ENCODE measurements around the gene C1orf105.

C1orf105 gene

DNA sequence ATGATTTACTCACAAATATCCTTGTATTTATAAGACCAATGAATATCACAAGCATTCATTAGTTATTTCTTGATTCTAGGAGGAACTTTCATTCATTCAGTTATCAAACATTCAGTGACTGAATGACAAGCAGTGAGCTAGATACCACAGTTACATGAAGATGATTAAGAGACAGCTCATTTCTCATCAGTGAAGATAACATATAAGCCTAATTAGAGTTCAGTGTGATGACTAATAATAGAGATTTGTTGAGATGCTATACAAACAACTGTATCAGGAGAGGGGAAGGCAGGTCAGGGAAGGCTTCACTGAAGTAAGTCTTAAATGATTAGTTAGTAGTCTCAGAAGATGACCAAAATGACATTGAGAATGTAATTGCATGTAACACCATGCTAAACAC, 14.6 kb upstream of the C1orf105 start:
- H3K4me3 ChIP-seq (ENCODE audit: low read depth, low read length) = no peak overlapping the region
- no peak for DNase-seq (ENCODE audit: low read depth)
- TF ChIP-seq, protein P1, sequence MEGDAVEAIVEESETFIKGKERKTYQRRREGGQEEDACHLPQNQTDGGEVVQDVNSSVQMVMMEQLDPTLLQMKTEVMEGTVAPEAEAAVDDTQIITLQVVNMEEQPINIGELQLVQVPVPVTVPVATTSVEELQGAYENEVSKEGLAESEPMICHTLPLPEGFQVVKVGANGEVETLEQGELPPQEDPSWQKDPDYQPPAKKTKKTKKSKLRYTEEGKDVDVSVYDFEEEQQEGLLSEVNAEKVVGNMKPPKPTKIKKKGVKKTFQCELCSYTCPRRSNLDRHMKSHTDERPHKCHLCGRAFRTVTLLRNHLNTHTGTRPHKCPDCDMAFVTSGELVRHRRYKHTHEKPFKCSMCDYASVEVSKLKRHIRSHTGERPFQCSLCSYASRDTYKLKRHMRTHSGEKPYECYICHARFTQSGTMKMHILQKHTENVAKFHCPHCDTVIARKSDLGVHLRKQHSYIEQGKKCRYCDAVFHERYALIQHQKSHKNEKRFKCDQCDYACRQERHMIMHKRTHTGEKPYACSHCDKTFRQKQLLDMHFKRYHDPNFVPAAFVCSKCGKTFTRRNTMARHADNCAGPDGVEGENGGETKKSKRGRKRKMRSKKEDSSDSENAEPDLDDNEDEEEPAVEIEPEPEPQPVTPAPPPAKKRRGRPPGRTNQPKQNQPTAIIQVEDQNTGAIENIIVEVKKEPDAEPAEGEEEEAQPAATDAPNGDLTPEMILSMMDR (IDR thresholded peaks at IDR 0.05; ENCODE audit: control insufficient read depth, extremely low read depth, insufficient read depth) = no peak

DNA sequence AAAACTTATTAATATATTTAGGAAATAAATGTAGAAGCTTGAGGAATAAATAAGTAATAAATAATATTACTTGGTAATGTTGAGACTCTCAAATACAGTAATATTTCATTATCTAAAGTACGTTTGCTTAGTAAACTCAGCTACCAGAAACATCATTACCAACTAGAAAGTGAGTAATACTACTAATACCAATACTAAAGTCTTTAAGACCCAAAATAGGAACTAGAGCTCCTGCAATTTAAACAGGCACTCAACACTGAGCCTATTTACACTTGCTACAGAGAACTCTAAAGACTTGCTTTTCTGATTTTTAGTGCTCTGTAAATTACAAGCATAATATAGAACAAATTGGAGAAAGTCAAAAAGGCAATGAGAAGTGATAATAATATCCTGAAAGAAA, 13.5 kb upstream of the C1orf105 start:
- no peak for DNase-seq (ENCODE audit: low read depth)
- H3K4me3 ChIP-seq (ENCODE audit: low read depth, low read length) = no peak overlapping the region
- TF ChIP-seq, protein P1 (IDR thresholded peaks at IDR 0.05; ENCODE audit: control insufficient read depth, extremely low read depth, insufficient read depth) = no peak

DNA sequence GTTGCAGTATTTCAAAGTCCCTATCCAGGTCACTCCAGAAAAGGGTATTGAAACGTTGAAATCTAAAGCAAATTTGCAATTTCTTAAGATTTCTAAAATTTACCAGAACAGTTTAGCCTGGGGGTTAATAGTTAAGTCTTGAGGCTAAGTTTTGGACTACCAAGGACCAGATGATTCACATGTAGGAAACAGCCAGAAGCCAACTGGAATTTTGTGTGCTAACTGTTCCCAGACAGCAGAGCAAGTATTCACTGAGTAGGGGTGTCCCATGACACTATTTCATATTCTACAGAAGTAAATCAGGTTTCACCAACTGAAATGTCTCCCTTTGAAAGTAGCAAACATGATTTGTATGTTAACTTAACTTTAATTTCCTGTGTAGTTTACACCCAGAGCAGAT, 11.5 kb upstream of the C1orf105 start:
- TF ChIP-seq, protein P1 (IDR thresholded peaks at IDR 0.05; ENCODE audit: control insufficient read depth, extremely low read depth, insufficient read depth) = no peak

GRCh38 chr1:172410027-172410426, 10.5 kb upstream of the C1orf105 start:
- no peak for DNase-seq (ENCODE audit: low read depth)
- no peak overlapping the region for H3K4me3 ChIP-seq (ENCODE audit: low read depth, low read length)
- TF ChIP-seq, protein P1 (IDR thresholded peaks at IDR 0.05; ENCODE audit: control insufficient read depth, extremely low read depth, insufficient read depth) = no peak

More for the DNA sequence above, 11.5 kb upstream of the C1orf105 start:
- H3K4me3 ChIP-seq (ENCODE audit: low read depth, low read length) = no peak overlapping the region
- DNase-seq (ENCODE audit: low read depth) = no peak

DNA sequence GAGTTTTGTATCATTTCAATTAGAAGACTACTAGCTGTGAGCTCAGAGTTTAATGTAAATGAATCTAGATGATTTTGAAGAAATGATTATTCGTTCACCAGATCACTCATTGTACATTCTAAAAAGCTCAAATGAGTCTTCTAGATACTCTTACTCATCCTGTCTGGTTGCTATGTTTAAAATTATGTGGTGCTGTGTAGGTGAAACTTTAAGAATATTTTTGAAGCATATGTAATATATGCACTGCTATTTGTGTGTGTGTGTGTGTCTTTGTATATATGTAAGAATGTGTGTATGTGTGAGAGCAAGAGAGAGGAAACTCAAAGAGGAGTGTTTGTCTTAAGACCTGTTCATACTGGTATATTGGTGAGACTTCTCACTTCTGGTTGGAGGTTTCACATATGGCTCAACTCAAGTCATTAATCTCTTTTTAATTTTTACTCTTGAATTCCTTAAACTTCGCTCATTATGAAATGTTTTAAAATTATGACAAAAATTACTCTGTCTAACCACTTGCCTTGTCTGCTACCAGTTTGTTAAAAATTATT, 8.6 kb upstream of the C1orf105 start:
- H3K4me3 ChIP-seq (ENCODE audit: low read depth, low read length) = no peak overlapping the region
- DNase-seq (ENCODE audit: low read depth) = no peak
- TF ChIP-seq, protein P1 (IDR thresholded peaks at IDR 0.05; ENCODE audit: control insufficient read depth, extremely low read depth, insufficient read depth) = no peak

- TF ChIP-seq, protein P1 (IDR thresholded peaks at IDR 0.05; ENCODE audit: control insufficient read depth, extremely low read depth, insufficient read depth) = no peak
- no peak overlapping the region for H3K4me3 ChIP-seq (ENCODE audit: low read depth, low read length)
- DNase-seq (ENCODE audit: low read depth) = no peak
These were observed 6.2 kb upstream of the C1orf105 start for GRCh38 chr1:172414331-172414730.

- no peak for DNase-seq (ENCODE audit: low read depth)
- TF ChIP-seq, protein P1 (IDR thresholded peaks at IDR 0.05; ENCODE audit: control insufficient read depth, extremely low read depth, insufficient read depth) = no peak
- no peak overlapping the region for H3K4me3 ChIP-seq (ENCODE audit: low read depth, low read length)
These were observed 3.9 kb upstream of the C1orf105 start for GRCh38 chr1:172416496-172417035.

Data from LNCaP clone FGC (cell line).